ENCODE data around the gene SNRNP48. TPM values are rescaled to one million over a fixed set of nuclear protein-coding genes. Genes with fewer than 3 reads are reported as not detected.

Gene SNRNP48
- total and polyA plus RNA-seq, 4 donors = 4.6 to 23.9 (median 6.7) TPM

DNA sequence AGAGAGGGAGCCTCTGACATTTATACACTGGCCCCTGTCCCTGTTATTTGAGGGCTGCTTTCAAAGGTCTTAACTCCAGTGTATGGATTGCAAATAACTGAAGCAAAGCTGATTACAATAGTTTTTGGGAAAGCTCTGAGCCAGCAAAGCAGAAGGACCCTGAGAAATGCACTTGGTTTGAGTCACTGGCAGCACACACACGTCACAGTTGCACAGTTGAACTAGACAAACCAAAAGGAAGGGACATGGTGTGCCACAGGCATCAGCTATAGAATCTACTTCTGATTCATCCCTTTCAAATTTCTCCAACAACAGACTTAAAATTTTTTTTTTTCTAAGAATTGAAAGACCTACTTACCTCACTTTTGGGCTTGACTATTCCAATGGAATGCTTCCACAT lies 56.4 kb downstream of the SNRNP48 start:
- H3K27me3 ChIP-seq (ENCODE audit: control insufficient read depth in 3 of 3, insufficient read depth in 3 of 3, low read length in 2 of 3) = no peaks in the 10 kb centered on the region
- ATAC-seq (ENCODE audit: insufficient read depth, low FRiP score) = no peak
- H3K4me1 ChIP-seq (ENCODE audit: control insufficient read depth in 5 of 5, insufficient read depth in 5 of 5, low read length in 5 of 5) = no peaks in the 10 kb centered on the region
- TF ChIP-seq, protein P1, sequence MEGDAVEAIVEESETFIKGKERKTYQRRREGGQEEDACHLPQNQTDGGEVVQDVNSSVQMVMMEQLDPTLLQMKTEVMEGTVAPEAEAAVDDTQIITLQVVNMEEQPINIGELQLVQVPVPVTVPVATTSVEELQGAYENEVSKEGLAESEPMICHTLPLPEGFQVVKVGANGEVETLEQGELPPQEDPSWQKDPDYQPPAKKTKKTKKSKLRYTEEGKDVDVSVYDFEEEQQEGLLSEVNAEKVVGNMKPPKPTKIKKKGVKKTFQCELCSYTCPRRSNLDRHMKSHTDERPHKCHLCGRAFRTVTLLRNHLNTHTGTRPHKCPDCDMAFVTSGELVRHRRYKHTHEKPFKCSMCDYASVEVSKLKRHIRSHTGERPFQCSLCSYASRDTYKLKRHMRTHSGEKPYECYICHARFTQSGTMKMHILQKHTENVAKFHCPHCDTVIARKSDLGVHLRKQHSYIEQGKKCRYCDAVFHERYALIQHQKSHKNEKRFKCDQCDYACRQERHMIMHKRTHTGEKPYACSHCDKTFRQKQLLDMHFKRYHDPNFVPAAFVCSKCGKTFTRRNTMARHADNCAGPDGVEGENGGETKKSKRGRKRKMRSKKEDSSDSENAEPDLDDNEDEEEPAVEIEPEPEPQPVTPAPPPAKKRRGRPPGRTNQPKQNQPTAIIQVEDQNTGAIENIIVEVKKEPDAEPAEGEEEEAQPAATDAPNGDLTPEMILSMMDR (IDR thresholded peaks at IDR 0.05; ENCODE audit: control extremely low read depth, extremely low read depth) = no peak
- no peak overlapping the region for H3K4me3 ChIP-seq
- no peaks in the 10 kb centered on the region for H3K9me3 ChIP-seq (ENCODE audit: control insufficient read depth in 4 of 4, insufficient read depth in 3 of 4, low read length in 3 of 4)
- DNase-seq = no peak
- no peaks in the 10 kb centered on the region for H3K36me3 ChIP-seq (ENCODE audit: control insufficient read depth in 4 of 4, insufficient read depth in 4 of 4, low read length in 4 of 4)
- 83 to 93% methylated on average over 1 of the region's 1 CpG for WGBS, 2 donors
- H3K27ac ChIP-seq (ENCODE audit: low read depth in 1 of 2, low read length in 1 of 2) = no peak overlapping the region
- no peak overlapping the region for H3K9ac ChIP-seq (ENCODE audit: insufficient read depth in 1 of 2, low read length in 2 of 2)

DNA sequence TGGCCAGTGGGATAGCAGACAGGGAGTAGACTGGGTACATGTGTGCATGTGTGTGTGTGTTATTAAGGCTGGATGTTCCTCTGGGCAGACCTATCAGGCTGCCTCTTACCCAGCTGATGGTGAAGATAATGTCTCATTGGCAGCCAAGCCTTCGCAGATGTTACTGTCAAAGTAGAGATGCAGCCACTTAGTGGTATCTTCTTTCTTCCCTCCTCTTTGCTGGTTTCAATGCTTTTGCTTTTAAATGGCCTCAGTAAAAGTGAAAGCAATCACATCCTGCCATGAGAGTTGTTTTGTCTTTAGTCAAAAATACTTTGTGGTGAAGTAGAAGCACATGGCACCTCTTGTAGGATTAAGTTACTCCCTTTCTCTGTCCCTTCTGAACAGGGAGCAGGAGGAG lies 57.5 kb downstream of the SNRNP48 start:
- TF ChIP-seq, protein P1 (IDR thresholded peaks at IDR 0.05; ENCODE audit: control extremely low read depth, extremely low read depth) = no peak

DNA sequence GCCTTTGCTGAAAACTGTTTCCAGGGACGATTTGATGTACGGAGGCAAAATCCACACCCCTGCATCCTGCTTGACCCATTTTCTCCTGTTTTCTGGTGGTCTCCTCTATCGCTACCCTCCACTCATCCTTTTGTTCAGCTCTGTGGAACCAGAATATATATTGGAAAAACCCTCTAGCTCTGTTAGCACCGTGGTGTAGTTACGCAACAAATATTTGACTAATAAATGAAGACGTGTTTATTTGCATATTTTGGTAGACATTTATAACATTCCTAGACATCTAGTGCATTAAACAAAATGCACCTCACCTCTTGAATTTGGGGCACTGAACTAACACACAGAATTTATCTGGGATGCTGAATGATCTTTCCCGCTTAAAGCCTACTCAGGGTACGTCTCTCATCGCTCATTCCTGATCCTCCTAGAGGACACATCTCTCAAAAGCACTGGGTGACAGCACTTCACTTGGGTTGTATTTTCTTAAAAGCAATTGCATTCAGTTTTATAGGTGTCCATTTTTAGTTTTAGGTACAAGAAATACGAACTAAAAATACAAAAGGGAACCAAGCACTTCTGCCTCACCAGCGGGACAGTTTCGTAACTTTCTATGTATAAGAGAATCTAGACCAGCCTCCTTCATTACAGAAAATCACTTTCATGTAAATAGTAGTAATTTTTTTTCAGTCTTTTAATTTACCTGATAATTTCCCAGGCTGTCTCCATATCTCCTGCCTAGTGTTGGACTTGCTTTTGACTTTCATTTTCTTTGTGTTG lies 59.2 kb downstream of the SNRNP48 start:
- no peak overlapping the region for H3K27ac ChIP-seq (ENCODE audit: low read depth in 1 of 2, low read length in 1 of 2)
- H3K9me3 ChIP-seq (ENCODE audit: control insufficient read depth in 4 of 4, insufficient read depth in 3 of 4, low read length in 3 of 4) = peaks cover 0 to 2% (median 0%) of the 10 kb centered on the region in 4 donors
- 75 to 83% methylated on average over 12 of the region's 12 CpGs for WGBS, 2 donors
- no peak for ATAC-seq (ENCODE audit: insufficient read depth, low FRiP score)
- no peak overlapping the region for H3K4me3 ChIP-seq
- DNase-seq = no peak
- no peaks in the 10 kb centered on the region for H3K36me3 ChIP-seq (ENCODE audit: control insufficient read depth in 4 of 4, insufficient read depth in 4 of 4, low read length in 4 of 4)
- H3K27me3 ChIP-seq (ENCODE audit: control insufficient read depth in 3 of 3, insufficient read depth in 3 of 3, low read length in 2 of 3) = no peaks in the 10 kb centered on the region
- TF ChIP-seq, protein P1 (IDR thresholded peaks at IDR 0.05; ENCODE audit: control extremely low read depth, extremely low read depth) = no peak
- H3K9ac ChIP-seq (ENCODE audit: insufficient read depth in 1 of 2, low read length in 2 of 2) = no peak overlapping the region
- no peaks in the 10 kb centered on the region for H3K4me1 ChIP-seq (ENCODE audit: control insufficient read depth in 5 of 5, insufficient read depth in 5 of 5, low read length in 5 of 5)

More for the DNA sequence above, 57.5 kb downstream of the SNRNP48 start:
- ATAC-seq (ENCODE audit: insufficient read depth, low FRiP score) (no peak), DNase-seq (no peak)
- no peak overlapping the region for H3K27ac ChIP-seq (ENCODE audit: low read depth in 1 of 2, low read length in 1 of 2)
- H3K27me3 ChIP-seq (ENCODE audit: control insufficient read depth in 3 of 3, insufficient read depth in 3 of 3, low read length in 2 of 3) = no peaks in the 10 kb centered on the region
- 80 to 100% methylated on average over 1 of the region's 1 CpG for WGBS, 2 donors
- H3K4me3 ChIP-seq = no peak overlapping the region
- H3K4me1 ChIP-seq (ENCODE audit: control insufficient read depth in 5 of 5, insufficient read depth in 5 of 5, low read length in 5 of 5) = no peaks in the 10 kb centered on the region
- H3K36me3 ChIP-seq (ENCODE audit: control insufficient read depth in 4 of 4, insufficient read depth in 4 of 4, low read length in 4 of 4) = no peaks in the 10 kb centered on the region
- no peaks in the 10 kb centered on the region for H3K9me3 ChIP-seq (ENCODE audit: control insufficient read depth in 4 of 4, insufficient read depth in 3 of 4, low read length in 3 of 4)
- no peak overlapping the region for H3K9ac ChIP-seq (ENCODE audit: insufficient read depth in 1 of 2, low read length in 2 of 2)

All from lung (tissue), 12 donors.